Esophagus (tissue), 2 donors: ENCODE data around the gene HMSD. TPM values are rescaled to one million over a fixed set of nuclear protein-coding genes. Genes with fewer than 3 reads are reported as not detected.

Experiments
- H3K27ac ChIP-seq, 2 donors: one replicate each; pipeline ENCODE4 v1.5.1; 2013; ENCODE audit warnings: low read depth in 2 of 2, mild to moderate bottlenecking in 2 of 2, inconsistent platforms in 1 of 2, low read length in 1 of 2, moderate library complexity in 1 of 2
- H3K27me3 ChIP-seq, 2 donors: one replicate each; pipeline ENCODE4 v1.6.1; 2013; ENCODE audit warnings: low read length in 2 of 2, control low read depth in 1 of 2, mild to moderate bottlenecking in 1 of 2; ENCODE audit not compliant: insufficient read depth in 2 of 2, control insufficient read depth in 1 of 2
- H3K36me3 ChIP-seq, 2 donors: one replicate each; pipeline ENCODE4 v1.6.1; 2013; ENCODE audit warnings: low read length in 1 of 2; ENCODE audit not compliant: control insufficient read depth in 2 of 2, insufficient read depth in 2 of 2
- H3K4me1 ChIP-seq, 2 donors: one replicate each; pipeline ENCODE4 v1.6.1; 2013; ENCODE audit warnings: low read length in 1 of 2; ENCODE audit not compliant: control insufficient read depth in 2 of 2, insufficient read depth in 2 of 2
- H3K4me3 ChIP-seq, 2 donors: one replicate each; pipeline ENCODE4 v1.5.1; 2013; ENCODE audit warnings: low read length in 2 of 2, mild to moderate bottlenecking in 2 of 2, low read depth in 1 of 2, moderate library complexity in 1 of 2
- H3K9me3 ChIP-seq, 2 donors: one replicate each; pipeline ENCODE4 v1.6.1; 2013; ENCODE audit warnings: mild to moderate bottlenecking in 2 of 2, low read depth in 1 of 2, low read length in 1 of 2, moderate library complexity in 1 of 2; ENCODE audit not compliant: control insufficient read depth in 2 of 2, insufficient read depth in 1 of 2
- WGBS, 2 donors: extraction: QIAGEN DNeasy Blood & Tissue Kit; methylation state at CpG; one replicate each; pipeline ENCODE4 v1.1.7; 2013; 5-methylcytosine and 5-hydroxymethylcytosine counted together
- polyA plus RNA-seq, 2 donors: library from polyadenylated mRNA; stranded (reverse); fragments of 200-250 nt; gene quantifications; one replicate each; pipeline ENCODE4 v1.2.3, GENCODE V29; 2013
- donor health status: healthy with polysubstance abuse.
- donor health status: Bipolar disorder and iron deficiency.

Gene HMSD
- polyA plus RNA-seq, 2 donors: 0.26 to 0.55 TPM

DNA sequence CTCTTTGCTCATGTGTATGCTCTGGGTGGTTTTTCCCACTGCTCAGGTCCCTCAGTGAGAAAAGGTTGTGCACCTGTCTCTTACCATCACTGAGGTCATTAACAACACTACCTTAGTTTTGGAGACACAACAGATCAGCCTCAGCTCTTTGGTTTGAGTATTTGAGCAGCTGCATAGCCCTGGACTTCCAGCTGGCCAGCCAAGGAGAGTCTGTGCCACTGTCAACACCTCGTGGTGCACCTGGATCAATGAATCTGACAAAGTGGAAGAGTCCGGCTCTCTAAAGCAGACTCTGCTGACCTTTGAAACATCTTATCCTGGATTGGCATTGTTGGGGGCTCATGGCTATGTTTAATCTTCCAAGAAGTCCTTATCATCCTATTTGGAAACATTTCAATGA, 50.8 kb downstream of the HMSD start:
- Histone ChIP-seq H3K36me3 (no peaks in the 10 kb centered on the region), H3K27me3 (no peaks in the 10 kb centered on the region), H3K4me1 (no peaks in the 10 kb centered on the region), H3K27ac (no peak overlapping the region), H3K4me3 (no peak overlapping the region), H3K9me3 (peaks cover 4 to 9% of the 10 kb centered on the region in 2 donors)
- 54 to 75% methylated on average over 2 of the region's 2 CpGs for WGBS, 2 donors

DNA sequence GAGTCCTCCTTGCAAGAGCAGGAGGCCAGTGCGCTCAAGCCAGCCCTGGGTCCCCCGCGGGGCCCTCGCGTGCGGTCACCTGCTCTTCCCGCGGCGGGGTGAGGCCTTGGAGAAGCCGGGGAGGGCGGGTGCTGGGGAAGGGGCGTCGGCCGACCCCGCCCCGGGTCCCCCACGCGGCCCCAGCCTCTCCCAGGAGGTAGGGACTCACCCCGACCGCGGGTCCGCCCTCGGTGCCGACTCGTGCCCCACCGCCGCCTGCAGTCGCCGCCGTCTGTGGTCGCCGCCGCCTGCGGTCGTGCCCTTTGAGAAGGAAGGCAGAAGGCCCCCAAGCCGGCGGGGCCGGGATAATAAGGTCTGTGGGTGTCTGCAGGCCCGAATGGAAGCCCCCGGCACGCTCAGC, 53.5 kb downstream of the HMSD start:
- no peaks in the 10 kb centered on the region for H3K4me1 ChIP-seq
- no peak overlapping the region for H3K27ac ChIP-seq
- H3K4me3 ChIP-seq: no peak overlapping the region
- H3K27me3 ChIP-seq: no peaks in the 10 kb centered on the region
- 51 to 52% methylated on average over 40 to 41 of the region's 41 CpGs for WGBS, 2 donors
- peaks cover 4 to 7% of the 10 kb centered on the region in 2 donors for H3K9me3 ChIP-seq
- no peaks in the 10 kb centered on the region for H3K36me3 ChIP-seq

DNA sequence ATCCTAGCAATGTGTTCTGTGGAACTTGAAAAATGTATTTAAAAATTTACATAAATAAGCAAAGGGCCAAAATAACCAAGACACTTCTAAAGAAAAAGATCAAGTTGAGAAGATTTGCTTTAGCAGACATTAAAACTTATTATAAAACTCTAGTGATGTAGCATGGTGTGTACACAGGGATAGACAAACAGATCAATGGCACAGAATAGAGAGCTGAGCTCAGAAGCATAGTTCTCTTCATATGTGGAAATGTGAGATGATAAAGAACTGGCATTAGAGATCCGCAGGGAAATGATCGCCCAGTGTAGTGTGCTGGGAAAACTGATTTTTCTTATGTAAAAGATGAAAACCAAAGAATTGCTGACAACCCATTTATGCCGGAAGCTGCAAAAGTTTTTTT, 60.2 kb downstream of the HMSD start:
- Histone ChIP-seq H3K9me3 (no peaks in the 10 kb centered on the region), H3K27me3 (peaks cover 0 to 3% of the 10 kb centered on the region in 2 donors), H3K4me1 (no peaks in the 10 kb centered on the region), H3K27ac (no peak overlapping the region), H3K4me3 (no peak overlapping the region), H3K36me3 (no peaks in the 10 kb centered on the region)
- 87 to 92% methylated on average over 3 of the region's 3 CpGs for WGBS, 2 donors

Other genes starting within 250 kb of the HMSD start
- gene SERPINB11, start 246.3 kb upstream of the HMSD start, polyA plus RNA-seq: 10 to 100 TPM in 1 of 2 donors, 1 to 10 TPM in 1; 6.4 to 11.7 TPM
- gene SERPINB7, start 173.9 kb upstream of the HMSD start, polyA plus RNA-seq: 1 to 10 TPM in 1 of 2 donors, under 1 TPM in 1; 0.94 to 1.1 TPM
- gene SERPINB2, start 61.6 kb upstream of the HMSD start, polyA plus RNA-seq: 100 to 1,000 TPM; 186 to 241 TPM
- gene SERPINB10, start 41.3 kb upstream of the HMSD start, polyA plus RNA-seq: under 1 TPM; 0.06 to 0.46 TPM
- gene SERPINB8, start 20.8 kb downstream of the HMSD start, polyA plus RNA-seq: 10 to 100 TPM; 20.6 to 27.3 TPM
- not detected for gene LINC00305, start 199.8 kb downstream of the HMSD start, polyA plus RNA-seq